ENCODE measurements around the gene GHSR. TPM values are rescaled to one million over a fixed set of nuclear protein-coding genes. Genes with fewer than 3 reads are reported as not detected.

Gene GHSR
- total and polyA plus RNA-seq, 3 donors from 2014 or later, result 0.31 to 1.2 (median 0.63) TPM

DNA sequence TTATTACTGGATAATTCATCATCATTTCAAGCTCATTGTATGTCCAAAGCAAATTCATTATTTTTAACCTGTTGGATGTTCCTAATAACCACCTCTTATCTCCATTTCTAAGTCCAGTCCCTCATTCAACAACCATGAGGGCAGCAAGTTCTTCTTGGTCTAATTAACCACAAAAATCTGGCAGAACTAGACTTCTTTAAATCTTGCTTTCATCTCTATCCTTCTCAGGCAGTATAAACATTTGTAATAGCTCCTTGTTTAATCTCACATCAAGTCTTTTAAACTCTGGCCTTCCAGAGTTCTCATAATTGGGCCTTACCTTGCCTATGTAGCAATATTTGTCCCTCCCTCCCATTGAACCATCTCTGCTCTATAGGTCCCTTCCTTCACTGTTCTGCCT is 17.0 kb upstream of the GHSR start:
- Histone ChIP-seq H3K9me3 (no peaks in the 10 kb centered on the region), H3K27me3 (no peaks in the 10 kb centered on the region), H3K27ac (no peak overlapping the region), H3K4me1 (no peaks in the 10 kb centered on the region), H3K36me3 (ENCODE audit: low read depth, missing control alignments) (no peaks in the 10 kb centered on the region), H3K4me3 (no peak overlapping the region)
- intact Hi-C loops (cut with DNase I; ENCODE audit: low total_unique reads), result no loop called here
- DNase-seq, result no peak
- TF ChIP-seq, protein P1, sequence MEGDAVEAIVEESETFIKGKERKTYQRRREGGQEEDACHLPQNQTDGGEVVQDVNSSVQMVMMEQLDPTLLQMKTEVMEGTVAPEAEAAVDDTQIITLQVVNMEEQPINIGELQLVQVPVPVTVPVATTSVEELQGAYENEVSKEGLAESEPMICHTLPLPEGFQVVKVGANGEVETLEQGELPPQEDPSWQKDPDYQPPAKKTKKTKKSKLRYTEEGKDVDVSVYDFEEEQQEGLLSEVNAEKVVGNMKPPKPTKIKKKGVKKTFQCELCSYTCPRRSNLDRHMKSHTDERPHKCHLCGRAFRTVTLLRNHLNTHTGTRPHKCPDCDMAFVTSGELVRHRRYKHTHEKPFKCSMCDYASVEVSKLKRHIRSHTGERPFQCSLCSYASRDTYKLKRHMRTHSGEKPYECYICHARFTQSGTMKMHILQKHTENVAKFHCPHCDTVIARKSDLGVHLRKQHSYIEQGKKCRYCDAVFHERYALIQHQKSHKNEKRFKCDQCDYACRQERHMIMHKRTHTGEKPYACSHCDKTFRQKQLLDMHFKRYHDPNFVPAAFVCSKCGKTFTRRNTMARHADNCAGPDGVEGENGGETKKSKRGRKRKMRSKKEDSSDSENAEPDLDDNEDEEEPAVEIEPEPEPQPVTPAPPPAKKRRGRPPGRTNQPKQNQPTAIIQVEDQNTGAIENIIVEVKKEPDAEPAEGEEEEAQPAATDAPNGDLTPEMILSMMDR (IDR thresholded peaks at IDR 0.05), result no peak
- no peak for TF ChIP-seq POLR2A (IDR thresholded peaks at IDR 0.05)

DNA sequence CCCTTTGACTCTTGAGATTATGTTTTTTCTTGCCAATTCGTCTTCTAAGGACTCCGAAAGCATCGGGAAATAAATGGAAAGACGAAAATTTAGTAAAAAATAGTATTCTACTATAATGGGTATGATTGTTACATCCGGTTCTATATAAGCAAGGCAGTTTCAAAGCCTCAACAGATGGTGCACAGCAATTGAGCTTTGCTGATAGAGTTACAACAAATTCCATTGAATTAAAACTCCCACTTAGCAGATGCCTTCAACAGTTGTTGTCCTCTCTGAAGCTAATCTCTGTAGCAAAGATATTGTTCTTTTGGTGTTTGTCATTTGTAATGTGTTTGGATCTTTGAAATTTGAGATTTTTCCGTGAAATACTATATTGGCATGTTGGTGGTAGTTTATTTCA is 16.1 kb upstream of the GHSR start:
- Histone ChIP-seq H3K9me3 (no peaks in the 10 kb centered on the region), H3K27me3 (no peaks in the 10 kb centered on the region), H3K4me3 (no peak overlapping the region), H3K4me1 (no peaks in the 10 kb centered on the region), H3K27ac (no peak overlapping the region), H3K36me3 (ENCODE audit: low read depth, missing control alignments) (no peaks in the 10 kb centered on the region)
- TF ChIP-seq, protein P1 (IDR thresholded peaks at IDR 0.05), result no peak
- no peak for TF ChIP-seq POLR2A (IDR thresholded peaks at IDR 0.05)
- intact Hi-C loops (cut with DNase I; ENCODE audit: low total_unique reads), result no loop called here
- no peak for DNase-seq
- 92 to 95% methylated on average over 6 of the region's 6 CpGs for WGBS, 2 donors

DNA sequence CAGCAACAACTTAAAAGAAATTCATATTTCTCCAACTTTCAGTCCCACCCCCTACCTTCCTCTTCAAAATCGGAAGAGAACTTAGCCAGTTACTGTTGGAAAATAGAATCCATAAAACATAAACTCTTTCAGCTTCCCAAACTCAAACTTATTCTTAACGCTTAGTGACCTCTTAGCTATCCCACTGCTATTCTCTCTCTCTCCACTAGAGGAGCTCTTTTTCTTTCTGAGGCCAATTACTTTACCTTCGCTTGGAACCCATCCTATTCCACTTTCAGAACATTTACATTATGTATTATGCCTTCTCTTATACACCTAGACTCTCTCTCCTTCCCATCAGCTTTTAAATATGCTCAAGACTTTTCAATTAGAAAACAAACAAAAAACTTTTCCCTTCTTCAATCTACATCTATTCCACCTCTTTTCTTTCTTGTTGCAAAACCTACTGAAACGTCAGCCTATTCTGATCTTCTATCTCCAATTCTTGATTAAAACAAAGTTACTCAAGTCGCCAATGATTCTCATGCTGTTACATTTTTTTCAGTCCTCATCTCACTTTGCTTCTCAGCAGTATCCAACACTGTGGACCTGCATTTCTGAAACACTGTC is 13.4 kb upstream of the GHSR start:
- no peak for DNase-seq
- no peaks in the 10 kb centered on the region for H3K9me3 ChIP-seq
- no peaks in the 10 kb centered on the region for H3K4me1 ChIP-seq
- 23 to 34% methylated on average over 5 of the region's 5 CpGs for WGBS, 2 donors
- intact Hi-C loops (cut with DNase I; ENCODE audit: low total_unique reads), result no loop called here
- H3K4me3 ChIP-seq, result no peak overlapping the region
- H3K27ac ChIP-seq, result no peak overlapping the region
- no peaks in the 10 kb centered on the region for H3K36me3 ChIP-seq (ENCODE audit: low read depth, missing control alignments)
- no peaks in the 10 kb centered on the region for H3K27me3 ChIP-seq
- TF ChIP-seq POLR2A (IDR thresholded peaks at IDR 0.05), result no peak
- TF ChIP-seq, protein P1 (IDR thresholded peaks at IDR 0.05), result peak; percentile 39 to 81 (median 60)

DNA sequence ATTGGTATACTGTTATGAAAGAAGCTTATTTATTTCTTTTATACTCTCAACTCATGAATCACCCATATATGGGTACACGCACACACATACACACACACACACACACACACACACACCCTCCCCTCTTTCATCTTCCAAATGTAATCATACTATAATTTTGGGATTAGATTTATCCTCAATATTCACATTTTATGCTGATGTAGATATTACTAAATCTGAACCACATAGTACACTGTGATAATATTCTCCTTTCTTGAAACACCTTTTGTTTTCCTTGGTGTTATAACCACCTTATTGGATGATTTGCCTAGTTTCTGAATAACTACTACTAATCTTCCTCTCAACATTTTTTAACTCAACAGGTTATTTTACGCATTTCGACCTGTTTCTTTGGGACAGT is 8.1 kb upstream of the GHSR start:
- WGBS, 2 donors, result 81 to 88% methylated on average over 3 of the region's 3 CpGs
- Histone ChIP-seq H3K36me3 (ENCODE audit: low read depth, missing control alignments) (no peaks in the 10 kb centered on the region), H3K27ac (no peak overlapping the region), H3K9me3 (no peaks in the 10 kb centered on the region), H3K27me3 (no peaks in the 10 kb centered on the region), H3K4me3 (no peak overlapping the region), H3K4me1 (no peaks in the 10 kb centered on the region)
- intact Hi-C loops (cut with DNase I; ENCODE audit: low total_unique reads), result no loop called here
- no peak for DNase-seq
- no peak for TF ChIP-seq POLR2A (IDR thresholded peaks at IDR 0.05)
- TF ChIP-seq, protein P1 (IDR thresholded peaks at IDR 0.05), result no peak

DNA sequence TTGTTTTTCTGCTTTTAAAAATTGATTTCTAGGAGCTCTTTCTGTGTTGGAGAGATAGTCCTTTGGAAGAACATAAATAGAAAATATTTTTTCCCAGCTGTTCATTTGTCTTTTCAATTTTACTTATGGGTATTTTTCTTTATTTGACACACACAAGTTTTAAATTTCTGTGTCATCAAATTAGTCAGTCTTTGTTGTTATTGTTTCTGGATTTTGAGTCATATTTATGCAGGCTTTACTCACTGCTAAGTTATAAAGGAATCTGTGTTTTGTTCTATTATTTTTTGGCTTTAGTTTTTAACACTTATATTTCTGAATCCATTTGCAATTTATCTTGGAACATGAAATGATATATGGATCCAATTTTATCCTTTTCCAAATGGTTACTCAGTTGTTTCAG is 5.9 kb upstream of the GHSR start:
- no peak for DNase-seq
- intact Hi-C loops (cut with DNase I; ENCODE audit: low total_unique reads), result no loop called here
- no peak overlapping the region for H3K4me3 ChIP-seq
- H3K27me3 ChIP-seq, result no peaks in the 10 kb centered on the region
- H3K36me3 ChIP-seq (ENCODE audit: low read depth, missing control alignments), result no peaks in the 10 kb centered on the region
- TF ChIP-seq POLR2A (IDR thresholded peaks at IDR 0.05), result no peak
- TF ChIP-seq, protein P1 (IDR thresholded peaks at IDR 0.05), result no peak
- H3K4me1 ChIP-seq, result peaks cover 3% of the 10 kb centered on the region
- H3K9me3 ChIP-seq, result no peaks in the 10 kb centered on the region
- H3K27ac ChIP-seq, result no peak overlapping the region
